ENCODE measurements around the gene MTCL1. TPM values are rescaled to one million over a fixed set of nuclear protein-coding genes. Genes with fewer than 3 reads are reported as not detected.

The MTCL1 gene
- total and polyA plus RNA-seq, 2 of the 8 experiments (the other 6 are each of a cell fraction or from before 2014, with no cell fraction given): 16.6 to 60.8 TPM

DNA sequence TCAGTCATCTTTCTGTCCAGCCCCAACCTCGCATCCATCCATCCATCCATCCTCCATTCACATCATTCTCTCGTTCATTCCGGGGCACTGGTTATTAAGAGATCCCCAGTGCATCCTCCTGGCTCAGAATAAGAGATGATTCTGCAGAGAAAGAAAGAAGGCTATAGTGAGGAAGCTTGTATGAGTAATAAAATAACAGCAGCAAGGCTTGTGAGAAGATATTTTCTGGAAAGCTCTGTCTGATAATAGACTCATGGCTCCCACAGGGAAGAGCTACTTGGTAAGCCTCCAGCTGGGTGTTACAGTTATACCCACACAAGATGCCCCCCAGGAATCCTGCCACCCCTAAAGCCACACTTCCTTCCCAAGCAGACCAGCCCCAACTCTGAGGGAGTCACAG lies 143.2 kb downstream of the MTCL1 start (continued):
- TF ChIP-seq CHD7 (IDR thresholded peaks at IDR 0.05; ENCODE audit: insufficient replicate concordance, low read length) (no peak), YY1 (IDR thresholded peaks at IDR 0.05; ENCODE audit: low read depth, low read length) (no peak), KDM4A (IDR thresholded peaks at IDR 0.05; ENCODE audit: low read depth, low read length, severe bottlenecking) (no peak), RFX5 (IDR thresholded peaks at IDR 0.05; ENCODE audit: borderline replicate concordance, low read depth, low read length) (no peak), BACH1 (IDR thresholded peaks at IDR 0.05; ENCODE audit: low read length) (no peak)
